GM19239 (cell line): ENCODE results near the gene DNAJC7.
A peak's percentile ranks its signal among the peaks of the same experiment; 100 is the strongest.
"Not testable (repeated sequence)": the region's sequence is repeated elsewhere in the genome, so short reads cannot be mapped to it uniquely, and the experiment has no call there.

ENCODE experiments used
- DNase-seq: peaks from one replicate; pipeline ENCODE4 v3.0.0; 2011; ENCODE audit warnings: low spot score; ENCODE audit not compliant: insufficient read length
- FAIRE-seq: peaks from 2 replicates; lab custom pipeline; 2011; peaks lifted over from hg19 to GRCh38; lab: Jason Lieb, UNC

DNAJC7 gene

DNA sequence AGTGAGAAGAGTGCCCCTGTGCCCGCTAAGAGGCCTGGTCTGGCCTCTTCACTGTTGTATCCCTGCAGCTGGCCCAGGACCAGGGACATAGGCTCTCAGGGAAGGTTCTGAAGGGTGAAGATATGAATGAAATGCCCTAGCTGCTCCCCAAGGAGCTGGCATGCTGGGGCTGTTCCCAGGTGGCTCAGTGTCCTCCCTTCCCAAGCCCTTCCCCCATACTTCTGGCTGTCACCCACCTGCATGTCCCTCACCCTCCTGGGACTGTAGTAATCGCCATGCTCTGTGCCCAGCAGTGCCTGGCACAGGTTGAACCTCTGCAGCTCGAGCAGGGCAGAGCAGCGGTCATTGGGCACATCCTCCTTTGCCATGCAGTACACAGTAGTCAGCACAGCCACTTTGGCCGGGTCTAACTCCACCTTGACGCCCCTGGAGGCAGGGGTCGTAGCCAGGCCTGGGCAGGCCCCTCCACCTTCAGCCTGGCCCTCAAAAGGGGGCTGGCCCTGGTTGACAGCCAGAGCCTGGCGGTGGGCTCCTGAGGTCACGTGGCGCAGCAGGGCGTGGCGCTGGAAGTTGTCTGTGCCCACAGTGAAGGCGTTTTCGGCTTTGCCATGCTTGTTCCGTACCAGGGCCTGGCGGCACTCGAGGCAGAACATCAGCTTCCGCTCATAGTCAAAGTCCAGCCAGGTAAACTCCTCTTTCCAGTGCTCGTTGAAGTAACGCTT is 25.5 kb upstream of the DNAJC7 start:
- FAIRE-seq (no peak), DNase-seq (no peak)

DNA sequence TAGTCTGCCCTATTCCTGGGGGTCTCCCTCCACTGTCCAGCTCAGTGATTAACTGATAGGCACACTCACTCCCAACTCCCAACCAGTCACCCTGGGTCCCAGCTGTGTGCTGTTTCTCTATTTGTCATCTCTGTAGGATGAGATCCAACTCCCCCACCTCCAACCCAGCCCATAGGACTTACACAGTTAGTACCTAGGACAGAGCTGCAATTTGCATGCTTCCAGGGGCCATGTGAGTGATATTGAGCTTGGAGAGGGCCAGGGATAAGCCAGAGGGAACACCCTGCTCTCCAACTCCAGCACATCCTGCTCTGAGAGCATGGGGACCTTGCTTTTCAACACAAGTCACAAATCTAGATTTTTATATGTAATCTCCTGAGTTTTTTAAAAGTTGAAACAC is 24.4 kb upstream of the DNAJC7 start:
- no peak for DNase-seq
- FAIRE-seq: no peak

DNA sequence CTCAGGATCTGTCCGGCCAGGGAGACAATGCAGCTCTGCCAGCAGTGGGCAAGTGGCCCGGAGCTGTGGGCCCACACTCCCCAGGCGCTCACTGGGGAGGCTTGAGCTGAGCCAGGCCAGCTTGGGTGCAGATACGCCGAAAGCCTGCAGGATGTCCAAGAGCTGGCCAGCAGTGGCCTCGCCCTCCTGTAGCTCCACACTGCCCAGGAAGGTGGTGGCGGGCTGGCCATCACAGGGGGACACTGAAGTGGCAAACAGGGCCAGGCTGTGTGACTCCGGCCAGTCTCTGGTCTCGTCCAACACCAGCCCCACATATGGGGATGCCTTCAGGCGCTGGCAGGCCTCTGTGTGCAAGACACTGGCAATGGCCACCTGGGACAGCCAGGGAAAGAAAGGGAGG is 23.6 kb upstream of the DNAJC7 start:
- FAIRE-seq: no peak

DNA sequence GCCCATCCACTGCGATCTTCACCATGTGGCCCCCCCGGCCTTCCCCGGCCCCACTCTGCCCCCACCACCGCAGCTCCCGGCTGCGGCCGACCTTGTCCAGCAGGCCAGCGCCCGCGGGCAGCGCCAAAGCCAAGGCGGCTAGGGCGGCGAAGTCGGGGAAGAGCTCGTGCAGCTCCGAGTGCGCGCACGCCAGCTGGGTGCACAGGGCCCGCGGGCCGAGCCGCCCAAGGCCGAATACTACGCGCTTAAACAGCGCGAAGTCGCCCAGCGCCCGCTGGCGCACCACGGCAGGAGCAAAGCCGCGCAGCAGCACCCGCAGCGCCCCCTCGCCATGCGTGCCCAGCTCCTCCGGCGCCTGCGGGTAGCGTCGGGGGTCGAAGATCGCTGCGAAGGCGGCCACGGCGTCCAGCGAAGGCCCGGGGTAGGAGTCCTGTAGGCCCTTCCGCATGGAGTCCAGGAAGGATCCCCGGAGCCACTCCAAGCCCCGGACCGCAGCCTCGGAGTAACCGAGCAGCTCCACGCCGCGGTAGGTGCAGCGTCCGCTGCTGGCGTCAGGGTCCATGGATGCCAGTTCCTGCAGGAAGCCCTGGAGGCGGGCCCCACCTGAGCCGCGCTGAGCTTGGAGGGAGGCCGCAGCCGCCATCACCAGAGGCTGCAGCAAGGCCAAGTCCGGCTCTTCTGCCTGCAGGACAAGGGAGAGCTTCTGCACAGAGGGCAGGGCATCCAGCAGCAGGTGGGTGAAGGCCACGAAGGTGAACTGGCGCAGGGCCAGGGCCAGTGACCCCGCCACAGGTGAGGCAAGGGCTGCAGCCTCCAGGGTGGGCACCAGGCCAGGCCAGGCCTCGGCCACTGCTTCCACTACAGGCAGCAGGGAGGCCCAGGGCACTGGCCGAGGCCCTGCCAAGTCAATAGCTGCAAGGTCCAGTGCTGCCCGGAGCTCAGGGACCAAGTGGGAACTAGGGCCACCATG is 22.8 kb upstream of the DNAJC7 start:
- FAIRE-seq (no peak), DNase-seq (no peak)

More for the DNA sequence above, 23.6 kb upstream of the DNAJC7 start:
- no peak for DNase-seq

DNA sequence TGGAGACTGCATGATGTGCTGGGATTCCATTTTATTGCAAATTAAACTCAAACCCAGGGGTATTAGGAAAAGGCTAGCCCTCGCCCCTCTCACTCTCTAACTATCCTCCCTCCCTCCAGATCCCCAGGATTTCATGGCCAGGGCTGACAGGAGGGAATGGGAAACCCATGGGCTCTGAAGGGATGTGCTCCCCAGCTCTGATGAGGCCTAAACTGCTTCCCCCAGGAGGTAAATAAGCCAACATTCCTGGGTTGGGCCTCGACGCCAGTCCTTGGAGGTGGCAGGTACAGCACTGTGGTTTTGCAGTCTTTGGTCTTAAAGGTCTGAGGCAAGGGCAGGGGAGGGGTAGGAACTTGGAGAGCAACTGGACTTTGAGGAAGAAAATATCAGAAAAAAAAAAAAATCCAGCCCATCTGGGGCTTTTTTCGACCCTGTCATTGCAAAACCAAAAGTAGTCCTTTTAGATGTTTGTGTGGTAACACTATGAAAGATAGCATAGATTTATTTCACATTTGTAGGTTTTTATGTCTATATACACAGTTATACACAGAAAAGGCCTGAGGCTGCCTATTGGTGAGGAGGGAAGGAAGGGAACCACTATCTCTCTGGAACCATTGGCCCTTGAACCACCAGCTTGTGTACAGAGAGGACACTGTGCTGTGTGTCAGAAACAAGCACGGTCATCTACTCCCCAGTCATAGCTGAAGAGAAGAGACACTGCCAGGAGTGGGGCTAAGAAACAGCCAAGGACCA is 21.2 kb upstream of the DNAJC7 start:
- DNase-seq (no peak), FAIRE-seq (no peak)

DNA sequence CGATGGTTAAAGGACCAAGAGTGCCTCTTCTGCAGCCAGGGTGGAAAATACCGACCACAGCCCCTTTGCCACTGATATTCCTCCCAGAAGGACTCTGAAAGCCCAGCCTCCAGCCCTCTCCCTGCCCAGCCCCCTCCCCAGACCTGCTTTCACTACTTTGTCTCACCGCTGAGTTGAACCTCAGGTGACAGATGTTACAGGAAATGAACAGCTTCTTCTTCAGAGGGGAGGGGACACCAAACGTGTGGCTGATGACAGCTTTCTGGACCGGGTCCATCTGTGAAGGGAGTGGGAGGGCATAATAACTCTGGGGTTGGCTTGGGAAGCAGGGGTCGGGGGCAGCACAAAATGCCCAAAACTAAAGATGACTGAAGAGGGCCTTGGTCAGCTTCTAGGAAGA is 16.8 kb upstream of the DNAJC7 start:
- FAIRE-seq (no peak), DNase-seq (no peak)

DNA sequence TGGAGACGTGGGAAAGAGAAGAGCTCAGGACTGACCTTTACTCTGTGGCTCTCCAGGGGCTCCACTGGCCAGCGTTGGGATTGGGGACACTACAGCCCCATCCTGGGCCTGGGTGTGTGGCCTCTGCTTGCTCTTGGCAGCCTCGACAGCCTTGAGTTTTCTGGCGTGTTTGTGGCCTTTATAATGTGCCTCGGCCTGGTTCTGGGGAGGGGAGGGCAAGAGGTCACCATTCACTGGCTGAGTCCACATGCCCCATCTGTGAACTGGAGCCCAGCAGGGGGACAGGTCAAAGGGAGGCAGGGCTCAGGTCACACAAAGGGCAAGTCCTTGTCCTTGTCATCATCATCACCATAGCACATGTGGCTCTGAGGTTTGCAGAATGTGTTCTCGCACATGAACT is 14.3 kb upstream of the DNAJC7 start:
- no peak for DNase-seq
- no peak for FAIRE-seq

DNA sequence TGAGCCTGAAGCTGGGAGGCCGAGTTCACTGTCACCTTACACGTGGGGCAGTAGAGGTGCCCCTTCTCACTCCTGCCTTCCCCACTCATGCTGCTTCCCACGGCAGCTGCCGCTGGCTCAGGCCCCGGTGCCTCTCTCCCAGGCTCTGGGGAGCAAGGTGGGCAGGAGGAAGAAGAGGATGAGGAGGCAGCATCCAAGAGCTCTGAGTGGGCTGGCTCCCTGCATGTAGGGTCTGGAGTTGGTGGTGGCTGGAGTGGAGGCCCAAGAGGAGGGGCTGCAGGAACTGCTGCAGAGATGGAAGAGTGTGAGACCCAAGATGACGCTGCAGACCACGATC is 11.5 kb upstream of the DNAJC7 start:
- DNase-seq: no peak
- no peak for FAIRE-seq

DNA sequence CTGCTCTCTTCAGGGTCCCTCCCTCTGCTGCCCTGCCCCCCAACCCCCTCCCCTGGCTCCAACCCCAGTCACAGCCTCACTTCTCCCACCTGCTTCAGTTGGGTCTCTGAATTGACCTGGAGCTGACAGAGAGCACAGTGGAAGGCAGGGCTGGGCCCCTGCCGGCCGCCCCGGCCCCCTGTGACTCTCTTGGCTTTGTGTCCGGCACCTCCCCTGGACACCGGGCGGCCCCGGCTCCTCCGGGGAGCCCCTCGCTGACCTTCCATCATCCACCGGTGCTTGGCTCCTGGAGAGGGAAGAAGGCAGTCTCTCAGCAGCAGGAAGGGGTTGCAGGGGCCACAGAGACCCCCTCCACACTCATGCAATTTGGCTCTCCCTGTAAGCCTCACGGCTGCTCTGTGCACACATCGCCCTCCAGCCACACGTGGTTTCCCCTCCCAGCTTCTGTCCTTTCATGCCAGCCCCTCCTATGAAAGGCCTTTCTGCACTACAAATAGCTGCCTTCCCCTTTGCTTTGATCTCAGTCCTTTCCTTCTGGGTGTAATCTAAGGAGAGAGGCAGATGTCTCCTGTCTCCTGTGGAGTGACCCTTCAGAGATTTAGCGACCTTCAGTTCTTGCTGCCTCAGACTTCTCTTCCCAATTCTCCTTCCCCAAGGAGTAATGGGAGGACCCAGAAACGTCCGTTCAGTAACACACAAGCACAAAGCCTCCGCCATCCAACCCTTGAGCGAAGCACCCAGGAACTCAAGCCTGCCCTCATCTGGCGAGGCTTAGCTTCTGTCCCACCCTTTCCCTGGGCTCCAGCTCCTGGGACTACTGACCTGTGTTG is 10.9 kb upstream of the DNAJC7 start:
- FAIRE-seq (no peak), DNase-seq (no peak)

DNA sequence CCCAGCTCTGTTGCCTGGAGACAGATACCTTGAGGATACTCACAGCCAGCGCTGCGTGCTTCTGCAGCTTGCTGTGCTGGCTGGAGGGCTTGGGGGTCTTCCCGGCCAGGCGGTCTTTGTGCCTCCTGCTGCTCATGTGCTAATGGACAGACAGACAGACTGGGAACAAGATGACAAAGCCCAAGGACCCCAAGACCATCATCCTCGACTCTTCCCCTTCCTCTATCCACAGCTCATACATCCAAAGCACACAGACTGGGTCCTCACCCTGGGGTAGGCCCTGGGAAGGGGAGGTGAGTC is 10.3 kb upstream of the DNAJC7 start:
- FAIRE-seq (no peak), DNase-seq (no peak)

DNA sequence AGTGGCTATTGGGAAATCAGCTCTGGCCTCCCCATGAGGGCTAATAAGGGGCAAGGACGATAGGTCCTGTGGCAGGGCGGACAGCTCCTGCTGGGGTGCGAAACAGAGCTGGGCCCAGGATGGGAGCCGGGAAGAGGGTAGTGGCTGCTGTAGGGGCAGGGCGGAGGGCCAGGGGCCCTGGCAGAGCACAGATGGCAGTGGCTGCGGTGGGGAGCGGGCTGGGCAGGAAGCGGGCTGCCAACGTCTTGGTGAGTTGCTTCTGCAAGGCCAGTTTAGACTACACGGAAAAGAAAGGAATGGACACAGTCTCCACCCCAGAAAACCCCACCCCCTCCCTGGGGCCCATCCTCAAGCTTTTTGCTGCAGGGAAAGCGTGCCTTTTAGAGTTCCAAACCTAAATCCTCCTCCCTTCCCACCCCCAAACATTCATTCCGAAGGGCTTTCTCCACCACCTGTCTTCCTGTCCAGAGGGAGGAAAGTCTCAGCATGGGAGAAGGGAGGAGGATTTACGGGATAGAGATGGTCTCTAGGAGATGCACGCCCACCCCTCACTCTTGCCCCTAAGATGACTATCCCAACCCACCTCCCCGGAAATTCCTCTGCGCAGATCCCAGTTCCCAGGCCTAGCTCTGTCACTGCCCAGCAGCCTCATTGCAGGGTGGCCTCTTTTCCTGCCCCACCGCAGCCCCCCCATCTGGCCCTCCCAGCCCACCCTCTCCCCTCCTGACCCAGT is 9.8 kb upstream of the DNAJC7 start:
- FAIRE-seq (no peak), DNase-seq (no peak)

DNA sequence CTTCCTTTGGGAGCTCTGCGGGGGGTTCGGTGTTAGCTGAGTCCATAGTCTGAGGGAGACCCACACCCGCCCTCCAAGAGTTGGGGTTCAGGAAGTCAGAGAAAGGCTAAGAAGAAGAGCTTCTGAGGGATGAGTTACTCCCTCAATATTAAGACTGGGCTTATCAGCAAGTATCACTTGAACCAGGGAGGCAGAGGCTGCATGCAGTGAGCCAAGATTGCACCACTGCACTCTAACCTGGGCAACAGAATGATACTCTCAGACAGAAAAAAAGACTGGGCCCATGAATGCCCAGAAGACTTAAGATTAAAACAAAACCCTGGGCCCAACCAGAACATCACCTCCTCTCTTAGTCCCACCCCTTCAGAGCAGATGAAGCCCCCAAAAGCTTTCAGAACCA is 8.7 kb upstream of the DNAJC7 start:
- DNase-seq: no peak
- no peak for FAIRE-seq

DNA sequence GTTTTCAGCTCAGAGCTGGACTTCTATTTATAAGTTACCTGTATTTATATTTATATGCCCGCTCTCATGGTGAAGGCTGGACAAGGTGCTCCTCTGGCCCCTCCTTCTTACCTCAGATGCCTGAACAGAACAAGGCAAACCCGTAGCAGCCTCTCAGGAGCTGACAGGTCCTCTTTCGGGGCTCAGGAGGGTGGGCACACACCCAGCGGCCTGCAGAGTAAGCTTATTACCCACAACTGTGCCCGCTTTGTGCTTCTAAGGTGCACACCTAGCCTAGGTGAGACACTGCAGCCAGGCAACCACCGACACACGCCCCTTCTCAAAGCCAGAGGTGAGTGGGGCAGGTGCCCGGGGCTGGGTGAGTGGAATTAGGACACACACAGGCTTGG is 7.9 kb upstream of the DNAJC7 start:
- FAIRE-seq: no peak

DNA sequence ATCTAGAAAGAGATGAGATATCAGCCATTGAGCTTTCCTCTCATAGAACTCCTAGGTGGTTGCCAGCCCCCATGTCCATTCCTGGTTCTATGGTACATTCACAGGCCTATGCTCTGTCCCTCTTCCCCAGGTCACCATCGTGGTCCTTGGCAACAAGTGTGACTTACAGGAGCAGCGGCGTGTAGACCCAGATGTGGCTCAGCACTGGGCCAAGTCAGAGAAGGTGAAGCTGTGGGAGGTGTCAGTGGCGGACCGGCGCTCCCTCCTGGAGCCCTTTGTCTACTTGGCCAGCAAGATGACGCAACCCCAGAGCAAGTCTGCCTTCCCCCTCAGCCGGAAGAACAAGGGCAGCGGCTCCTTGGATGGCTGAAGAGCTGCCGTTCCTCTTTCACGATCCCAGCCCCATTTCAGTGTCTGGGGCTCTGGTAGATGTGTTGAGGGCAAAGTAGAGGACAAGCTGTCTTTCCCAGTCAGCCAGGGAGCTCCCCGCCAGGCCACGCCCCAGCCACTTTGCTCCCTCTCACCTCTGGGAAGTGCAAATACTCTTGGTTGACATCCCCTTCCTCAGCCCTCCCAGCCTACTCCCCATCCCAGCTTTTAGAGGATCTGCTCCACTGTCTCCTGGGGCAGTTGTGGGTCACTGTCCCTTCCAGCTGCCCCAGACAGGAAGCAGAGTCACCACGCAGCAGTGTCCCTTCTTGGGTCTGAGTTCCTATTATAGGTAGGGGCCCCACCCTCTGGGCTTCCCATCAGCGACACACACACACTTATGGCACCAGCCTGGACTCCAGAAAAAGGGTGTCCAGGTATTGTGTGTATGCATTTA is 6.5 kb upstream of the DNAJC7 start:
- FAIRE-seq: no peak
- DNase-seq: no peak

More for the DNA sequence above, 7.9 kb upstream of the DNAJC7 start:
- DNase-seq: no peak

DNA sequence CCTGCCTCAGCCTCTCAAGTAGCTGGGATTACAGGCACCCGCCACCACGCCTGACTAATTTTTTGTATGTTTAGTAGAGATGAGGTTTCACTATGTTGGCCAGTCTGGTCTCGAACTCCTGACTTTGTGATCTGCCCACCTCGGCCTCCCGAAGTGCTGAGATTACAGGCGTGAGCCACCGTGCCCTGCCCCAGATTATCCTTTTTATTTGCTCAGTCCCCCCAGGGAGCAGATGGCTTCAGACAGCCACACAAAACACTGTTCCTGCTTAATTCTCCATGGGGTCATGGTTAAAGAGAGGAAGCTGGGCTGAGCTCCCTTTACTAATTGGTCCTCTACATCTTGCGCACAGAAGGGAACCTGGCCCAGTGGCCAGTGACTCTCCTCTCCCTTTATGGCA is 3.6 kb upstream of the DNAJC7 start:
- FAIRE-seq, DNase-seq: not testable (repeated sequence)

DNA sequence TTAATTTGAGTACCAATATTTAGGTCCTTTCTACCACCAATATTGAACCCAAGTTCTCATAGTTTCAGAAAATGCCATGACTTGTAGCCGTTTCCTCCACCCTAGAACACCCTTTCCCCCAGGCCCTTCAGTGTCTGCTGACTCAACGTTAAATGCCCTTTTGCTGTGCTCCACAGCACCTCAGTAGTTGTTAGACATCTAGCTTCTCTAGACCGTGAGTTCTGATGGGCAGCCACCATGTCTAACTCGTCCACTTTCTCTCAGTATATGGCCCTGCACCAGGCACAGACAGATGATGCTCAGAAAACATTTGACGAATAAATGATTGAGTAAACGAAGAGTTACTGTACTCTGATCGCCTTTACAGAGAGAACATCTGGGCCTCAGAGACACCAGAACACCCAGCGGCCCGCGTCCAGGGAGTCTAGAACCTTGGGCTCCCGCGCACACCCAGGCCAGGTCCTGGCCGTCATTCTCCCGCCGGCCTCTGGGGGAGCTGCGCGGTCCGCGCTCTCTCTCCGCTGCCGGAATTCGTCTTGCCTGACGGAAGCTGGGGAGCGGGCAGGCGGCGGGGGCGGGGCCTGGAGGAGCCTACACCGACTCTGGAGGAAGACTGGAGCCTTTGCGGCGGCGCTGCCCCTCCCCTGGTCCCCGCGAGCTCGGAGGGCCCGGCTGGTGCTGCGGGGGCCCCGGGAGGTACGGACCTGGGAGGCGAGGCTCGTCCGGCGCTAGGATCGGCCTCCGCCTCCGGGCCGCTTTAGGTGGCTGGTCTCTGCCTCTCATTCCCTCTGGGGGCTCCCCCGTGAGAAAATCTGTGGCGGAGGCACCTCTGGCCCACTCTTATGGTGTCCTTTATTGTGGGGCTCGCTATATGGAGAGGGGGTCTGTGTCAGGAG is 2.5 kb upstream of the DNAJC7 start, which contains the start of gene NKIRAS2:
TSS of gene NKIRAS2 (plus strand) at position 582 of the 896 bp plus-strand sequence. CDS start 1,488 bp downstream, outside the sequence.
- DNase-seq (peak; percentile 91), FAIRE-seq (peak; percentile 74)

DNA sequence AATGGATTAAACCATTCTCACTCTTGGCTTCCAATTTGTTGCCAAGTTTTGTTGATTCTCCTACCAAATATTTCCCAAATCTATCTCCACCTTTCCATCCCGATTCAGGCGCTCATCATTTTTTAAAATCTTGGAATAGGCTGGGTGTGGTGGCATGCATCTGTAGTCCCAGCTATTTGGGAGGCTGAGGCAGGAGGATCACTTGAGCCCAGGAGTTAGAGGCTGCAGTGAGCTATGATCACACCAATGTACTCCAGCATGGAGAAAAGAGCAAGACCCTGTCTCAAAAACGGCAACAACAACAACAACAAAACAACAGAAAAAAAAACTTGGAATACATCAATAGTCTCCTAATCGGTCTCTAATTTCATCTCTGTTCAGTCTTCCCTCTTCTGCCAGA is 1.7 kb upstream of the DNAJC7 start:
- FAIRE-seq (no peak), DNase-seq (no peak)

DNA sequence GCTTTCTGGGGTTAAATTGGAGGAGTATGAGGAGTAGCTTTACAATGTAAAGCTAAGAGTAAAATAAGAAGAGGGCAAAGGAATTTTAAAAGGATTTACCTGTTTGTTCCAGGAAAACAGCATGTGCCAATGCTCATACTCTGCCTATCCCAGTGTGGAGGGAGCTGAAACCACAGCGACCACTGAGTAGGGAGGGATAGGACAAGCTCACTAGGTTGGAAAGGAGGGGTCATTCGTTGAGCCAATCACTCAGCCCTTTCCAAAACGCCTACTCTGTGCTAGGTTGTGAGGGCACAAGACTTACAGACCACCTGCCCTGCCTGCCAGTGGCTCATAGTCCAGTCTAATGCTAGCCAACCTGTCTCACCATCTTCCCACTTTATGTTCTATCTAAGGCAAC is 1.1 kb upstream of the DNAJC7 start:
- no peak for FAIRE-seq

More for the DNA sequence above, 1.1 kb upstream of the DNAJC7 start:
- no peak for DNase-seq
